K562 (cell line): ENCODE data around the gene PPY. TPM values are rescaled to one million over a fixed set of nuclear protein-coding genes. Genes with fewer than 3 reads are reported as not detected.
A peak's percentile ranks its signal among the peaks of the same experiment; 100 is the strongest.

Source experiments
- ATAC-seq: fragments of 200-7000 bp; cut with Tn5 transposase; 3 replicates; pipeline ENCODE4 v1.9.1; 2020; ENCODE audit warnings: moderate library complexity
- BruUV-seq: library from RNA; stranded (reverse); fragments of 400-500 nt; replicated peaks from 2 replicates; lab custom pipeline; 2021; lab: Mats Ljungman, UMichigan
- CTCF ChIA-PET: fragments of 300-600 bp; formaldehyde crosslinking; extraction: SDS; loops from one replicate; lab custom pipeline; 2021; ENCODE audit warnings: low intra/inter-chr PET ratio; lab: Yijun Ruan, JAX
- POLR2A ChIA-PET: fragments of 300-600, 350-650 bp; sonication (Branson Sonifier 250); formaldehyde crosslinking; extraction: SDS; loops from one replicate; lab custom pipeline; 2021; ENCODE audit warnings: antibody characterized with exemption, inconsistent platforms; lab: Yijun Ruan, JAX
- DNase-seq, 4 experiments: peaks; one replicate each; pipeline versions ENCODE4 v3.0.0 to v3.0.0-alpha.2; 2011 to 2018; ENCODE audit warnings: low spot score in 3 of 4, mixed read lengths in 3 of 4; ENCODE audit errors: extremely low read depth in 1 of 4
- FAIRE-seq: peaks from 2 replicates; lab custom pipeline; 2011; peaks lifted over from hg19 to GRCh38; lab: Jason Lieb, UNC
- H2AFZ ChIP-seq: 2 replicates; pipeline ENCODE4 v1.6.0; 2011; ENCODE audit warnings: low read depth, low read length, control low read depth, inconsistent platforms
- H3K27ac ChIP-seq: fragments of 200-600 bp; 3 replicates; pipeline ENCODE4 v1.8.0; 2011; ENCODE audit warnings: low read depth, mild to moderate bottlenecking, control low read depth, inconsistent platforms, low read length, moderate library complexity, mixed read lengths; ENCODE audit errors: extremely low read depth
- H3K27me3 ChIP-seq, 2 experiments: fragments of 300-600 bp in 1 of 2; 2 replicates in 1 of 2; 3 replicates in 1 of 2; pipeline versions ENCODE4 v1.6.0 to v1.8.0; 2011; ENCODE audit warnings: inconsistent platforms in 2 of 2, low read length in 2 of 2, mild to moderate bottlenecking in 1 of 2, mixed read lengths in 1 of 2, moderate library complexity in 1 of 2; ENCODE audit not compliant: control insufficient read depth in 2 of 2, insufficient read depth in 2 of 2
- H3K36me3 ChIP-seq: fragments of 300-600 bp; 3 replicates; pipeline ENCODE4 v1.8.0; 2011; ENCODE audit warnings: mild to moderate bottlenecking, low read length, inconsistent platforms; ENCODE audit not compliant: control insufficient read depth, insufficient read depth
- H3K4me1 ChIP-seq, 2 experiments: fragments of 200-600 bp in 1 of 2; replicated peaks in 1 of 2; 2 replicates in 1 of 2; 3 replicates in 1 of 2; pipeline versions ENCODE4 v1.5.1 to v1.8.0; 2011; ENCODE audit warnings: inconsistent platforms in 2 of 2, low read length in 2 of 2, mild to moderate bottlenecking in 1 of 2, mixed read lengths in 1 of 2, moderate library complexity in 1 of 2; ENCODE audit not compliant: control insufficient read depth in 2 of 2, insufficient read depth in 2 of 2
- H3K4me2 ChIP-seq: 2 replicates; pipeline ENCODE4 v1.6.1; 2011; ENCODE audit warnings: low read length, control low read depth, inconsistent platforms, mixed read lengths; ENCODE audit not compliant: insufficient read depth
- H3K4me3 ChIP-seq: fragments of 200-600 bp; sonication (generic), shearing (Covaris generic); 2 replicates; pipeline ENCODE4 v1.5.1; 2016; ENCODE audit warnings: control low read depth, inconsistent platforms
- H3K79me2 ChIP-seq: fragments of 200-600 bp; 3 replicates; pipeline ENCODE4 v1.8.0; 2011; ENCODE audit warnings: low read length, inconsistent platforms; ENCODE audit not compliant: control insufficient read depth, insufficient read depth
- H3K9ac ChIP-seq, 2 experiments: 2 replicates each; pipeline versions ENCODE4 v1.6.0 to v1.6.1; 2011; ENCODE audit warnings: low read depth in 2 of 2, low read length in 2 of 2, control low read depth in 1 of 2, inconsistent platforms in 1 of 2, mild to moderate bottlenecking in 1 of 2, mixed read lengths in 1 of 2; ENCODE audit not compliant: insufficient read depth in 1 of 2
- H3K9me1 ChIP-seq: one replicate; pipeline ENCODE4 v1.6.0; 2011; ENCODE audit warnings: inconsistent platforms, mild to moderate bottlenecking, low read length, moderate library complexity; ENCODE audit not compliant: control insufficient read depth, insufficient read depth
- H3K9me3 ChIP-seq: replicated peaks from 2 replicates; pipeline ENCODE4 v1.5.1; 2011; ENCODE audit warnings: low read depth, low read length, inconsistent platforms; ENCODE audit not compliant: control insufficient read depth, insufficient read depth
- H4K20me1 ChIP-seq: replicated peaks from 2 replicates; pipeline ENCODE4 v1.6.1; 2011; ENCODE audit warnings: low read length, inconsistent platforms, mixed read lengths; ENCODE audit not compliant: control insufficient read depth, insufficient read depth
- EP300 ChIP-seq: IDR thresholded peaks from 2 replicates; pipeline ENCODE4 v1.6.1; 2012; ENCODE audit warnings: low read length, improper control_type of control experiment
- NFE2L1 ChIP-seq: fragments of 450-650 bp; IDR thresholded peaks from 2 replicates; pipeline ENCODE4 v1.6.1; 2016; ENCODE audit warnings: missing genetic modification characterization, low read depth, mild to moderate bottlenecking, missing compliant biosample characterization, moderate library complexity, borderline replicate concordance
- PYGO2 ChIP-seq: fragments of 450-650 bp; IDR thresholded peaks from 2 replicates; pipeline ENCODE4 v1.6.1; 2016; ENCODE audit warnings: mild to moderate bottlenecking, missing genetic modification characterization, moderate library complexity, missing compliant biosample characterization
- RBFOX2 ChIP-seq: fragments of 200-400 bp; formaldehyde crosslinking; IDR thresholded peaks from 2 replicates; pipeline ENCODE4 v1.6.1; 2017; ENCODE audit warnings: low read depth, mild to moderate bottlenecking, low read length, moderate library complexity
- RFX1 ChIP-seq: fragments of 450-650 bp; IDR thresholded peaks from 2 replicates; pipeline ENCODE4 v1.6.1; 2016; ENCODE audit warnings: mild to moderate bottlenecking, moderate library complexity
- USF2 ChIP-seq: sonication (generic); formaldehyde crosslinking; IDR thresholded peaks from 2 replicates; pipeline ENCODE4 v1.5.0; 2020; ENCODE audit warnings: missing genetic modification reagents
- ZMIZ1 ChIP-seq, 2 experiments: fragments of 150-350 bp in 1 of 2; IDR thresholded peaks; 2 replicates each; pipeline ENCODE4 v1.6.1; 2012 to 2016; ENCODE audit warnings: low read depth in 2 of 2, low read length in 2 of 2, mild to moderate bottlenecking in 1 of 2, moderate library complexity in 1 of 2
- ZNF583 ChIP-seq: fragments of 250-450 bp; sonication (Bioruptor Pico); IDR thresholded peaks from 2 replicates; pipeline ENCODE4 v1.4.0; 2020
- ZNF668 ChIP-seq: fragments of 250-450 bp; sonication (Bioruptor Pico); IDR thresholded peaks from 2 replicates; pipeline ENCODE4 v1.8.0; 2022; ENCODE audit warnings: mild to moderate bottlenecking, inconsistent platforms
- WGBS: fragments of 100-300 bp; shearing (Covaris generic); methylation state at CpG from one replicate; pipeline ENCODE4 v1.1.6; 2016; ENCODE audit warnings: low coverage, mixed read lengths; ENCODE audit not compliant: insufficient coverage; ENCODE audit errors: missing lambda C conversion rate; 5-methylcytosine and 5-hydroxymethylcytosine counted together
- in situ Hi-C: fragments of 300-500 bp; cut with MboI; formaldehyde crosslinking; loops from 4 replicates; pipeline ENCODE4 v1.15.0; 2018; ENCODE audit warnings: inconsistent platforms, mixed read lengths
- intact Hi-C: fragments of 100-400 bp; cut with micrococcal nuclease; formaldehyde crosslinking; loops from 2 replicates; pipeline ENCODE4 v1.14.2; 2022
- polyA plus RNA-seq, 8 experiments: library from polyadenylated mRNA; depleted of rRNA in 4 of 8; stranded (reverse) in 5 of 8; unstranded in 3 of 8; fragments of >200 nt; fragmentation: Nextera tagmentation in 2 of 8; fragmentation: Illumina TruSeq in 1 of 8; extraction: Ambion mirVana in 2 of 8; extraction: Trizol in 1 of 8; gene quantifications; 2 replicates each; pipeline versions ENCODE4 v1.2.1 to v1.2.3, GENCODE V29; 2011 to 2014; ENCODE audit warnings: inconsistent platforms in 1 of 8, missing spikeins in 1 of 8
- total RNA-seq, 7 experiments: library from RNA; depleted of rRNA in 6 of 7; stranded (reverse); fragments of >200 nt in 6 of 7; fragmentation: Illumina TruSeq in 2 of 7; extraction: Trizol in 2 of 7; gene quantifications; 2 replicates each; pipeline versions ENCODE4 v1.2.1 to v1.2.3, GENCODE V29; 2011 to 2021; ENCODE audit warnings: low replicate concordance in 1 of 7

Gene PPY
- total and polyA plus RNA-seq, 9 of the 15 experiments (the other 6 are each of a cell fraction or from before 2014, with no cell fraction given) = not detected

GRCh38 chr17:43905400-43905984 lies 36.8 kb downstream of the PPY start:
- CTCF ChIA-PET = interaction anchor here (0.7 kb wide), 1 partner anchor 237 kb away, joined by 4 read pairs; no protein-coding TSS in a partner anchor
- H3K27ac ChIP-seq = no peak overlapping the region
- FAIRE-seq (no peak), DNase-seq (no peak), ATAC-seq (no peak)
- no peak overlapping the region for H3K9ac ChIP-seq
- POLR2A ChIA-PET = no interaction called here
- H3K9me3 ChIP-seq = no peaks in the 10 kb centered on the region
- H3K36me3 ChIP-seq = no peaks in the 10 kb centered on the region
- H3K9me1 ChIP-seq = peaks cover 4% of the 10 kb centered on the region
- BruUV-seq = no TSS peak
- 0% methylated on average over 3 of the region's 3 CpGs for WGBS
- H4K20me1 ChIP-seq = peaks cover 9% of the 10 kb centered on the region; the same call in 1 of the 2 replicates
- in situ Hi-C loops = no loop called here
- no peak overlapping the region for H2AFZ ChIP-seq
- peak; percentile 76 for TF ChIP-seq RFX1
- no peak for TF ChIP-seq RBFOX2
- intact Hi-C loops = no loop called here
- H3K4me1 ChIP-seq = peaks cover 4 to 29% of the 10 kb centered on the region in 2 experiments; a peak in 4 of 5 replicates
- H3K27me3 ChIP-seq = peaks cover 27 to 49% of the 10 kb centered on the region in 2 experiments
- no peak overlapping the region for H3K4me2 ChIP-seq
- H3K79me2 ChIP-seq = no peaks in the 10 kb centered on the region
- H3K4me3 ChIP-seq = no peak overlapping the region

GRCh38 chr17:43901861-43902589 lies 40.3 kb downstream of the PPY start:
- Histone ChIP-seq H3K27ac (no peak overlapping the region), H4K20me1 (0 out of 2 replicates have a peak, but pooled peaks cover 3% of the 10 kb centered on the region), H3K4me2 (no peak overlapping the region), H3K27me3 (peaks cover 6 to 42% of the 10 kb centered on the region in 2 experiments; a peak in 3 of 5 replicates), H3K9me3 (no peaks in the 10 kb centered on the region), H3K4me1 (peaks cover 4 to 24% of the 10 kb centered on the region in 2 experiments; a peak in 3 of 5 replicates), H3K9ac (no peak overlapping the region), H3K4me3 (no peak overlapping the region), H3K9me1 (peaks cover 4% of the 10 kb centered on the region), H2AFZ (no peak overlapping the region), H3K79me2 (no peaks in the 10 kb centered on the region), H3K36me3 (no peaks in the 10 kb centered on the region)
- 0% methylated on average over 5 of the region's 7 CpGs for WGBS
- ATAC-seq (no peak), DNase-seq (no peak), FAIRE-seq (no peak)
- CTCF ChIA-PET = no interaction called here
- POLR2A ChIA-PET = interaction anchor here (0.6 to 1.4 kb wide), 5 partner anchors 8 to 293 kb away, joined by 3 read pairs; no protein-coding TSS in a partner anchor
- in situ Hi-C loops (no loop called here), intact Hi-C loops (no loop called here)
- no TSS peak for BruUV-seq
- no peak for TF ChIP-seq ZNF583
- no peak for TF ChIP-seq EP300
- no peak for TF ChIP-seq PYGO2 (tag)
- TF ChIP-seq ZNF668 (CRISPR knock-in tag) = no peak
- TF ChIP-seq USF2 (CRISPR knock-in tag) = no peak
- TF ChIP-seq ZMIZ1 (IDR thresholded peaks at IDR 0.05; ENCODE audit: low read depth in 2 of 2, low read length in 2 of 2) = no peak
- no peak for TF ChIP-seq NFE2L1 (tag)
